Measurements from ENCODE around the gene ZBTB20. TPM values are rescaled to one million over a fixed set of nuclear protein-coding genes. Genes with fewer than 3 reads are reported as not detected.
A peak's percentile ranks its signal among the peaks of the same experiment; 100 is the strongest.

The ZBTB20 gene
- total RNA-seq, 1 experiment from 2014 or later: 0.62 TPM

- peak; percentile 13 for DNase-seq
- no peak overlapping the region for H3K4me3 ChIP-seq (ENCODE audit: insufficient read depth, low read depth, low read length)
- H3K27me3 ChIP-seq (ENCODE audit: control insufficient read depth, insufficient read depth, low read length): peaks cover 10% of the 10 kb centered on the region
- no peaks in the 10 kb centered on the region for H3K36me3 ChIP-seq (replicated peaks; ENCODE audit: control insufficient read depth, insufficient read depth, low read length)
These were observed 244.4 kb downstream of the ZBTB20 start for GRCh38 chr3:114902691-114903101.

- H3K4me3 ChIP-seq (ENCODE audit: insufficient read depth, low read depth, low read length): no peak overlapping the region
- H3K36me3 ChIP-seq (replicated peaks; ENCODE audit: control insufficient read depth, insufficient read depth, low read length): no peaks in the 10 kb centered on the region
- no peak for DNase-seq
- H3K27me3 ChIP-seq (ENCODE audit: control insufficient read depth, insufficient read depth, low read length): peaks cover 10% of the 10 kb centered on the region
These were observed 246.2 kb downstream of the ZBTB20 start for GRCh38 chr3:114900908-114901307.

- Histone ChIP-seq H3K27me3 (ENCODE audit: control insufficient read depth, insufficient read depth, low read length) (peaks cover 8% of the 10 kb centered on the region), H3K4me3 (ENCODE audit: insufficient read depth, low read depth, low read length) (no peak overlapping the region), H3K36me3 (replicated peaks; ENCODE audit: control insufficient read depth, insufficient read depth, low read length) (no peaks in the 10 kb centered on the region)
- no peak for DNase-seq
These were observed 247.7 kb downstream of the ZBTB20 start for GRCh38 chr3:114899186-114899931.

- Histone ChIP-seq H3K27me3 (ENCODE audit: control insufficient read depth, insufficient read depth, low read length) (peaks cover 2% of the 10 kb centered on the region), H3K36me3 (replicated peaks; ENCODE audit: control insufficient read depth, insufficient read depth, low read length) (no peaks in the 10 kb centered on the region), H3K4me3 (ENCODE audit: insufficient read depth, low read depth, low read length) (no peak overlapping the region)
- no peak for DNase-seq
These were observed 250.1 kb downstream of the ZBTB20 start for GRCh38 chr3:114896978-114897377.

- DNase-seq: no peak
These were observed 253.7 kb downstream of the ZBTB20 start for GRCh38 chr3:114893361-114893760.

GRCh38 chr3:114892880-114893279 lies 254.2 kb downstream of the ZBTB20 start:
- Histone ChIP-seq H3K4me3 (ENCODE audit: insufficient read depth, low read depth, low read length) (no peak overlapping the region), H3K27me3 (ENCODE audit: control insufficient read depth, insufficient read depth, low read length) (no peaks in the 10 kb centered on the region; the same call in 1 of the 2 replicates), H3K36me3 (replicated peaks; ENCODE audit: control insufficient read depth, insufficient read depth, low read length) (no peaks in the 10 kb centered on the region)
- DNase-seq: no peak

More at GRCh38 chr3:114893361-114893760, 253.7 kb downstream of the ZBTB20 start:
- Histone ChIP-seq H3K27me3 (ENCODE audit: control insufficient read depth, insufficient read depth, low read length) (no peaks in the 10 kb centered on the region; the same call in 1 of the 2 replicates), H3K36me3 (replicated peaks; ENCODE audit: control insufficient read depth, insufficient read depth, low read length) (no peaks in the 10 kb centered on the region), H3K4me3 (ENCODE audit: insufficient read depth, low read depth, low read length) (no peak overlapping the region)

- DNase-seq: no peak
- Histone ChIP-seq H3K36me3 (replicated peaks; ENCODE audit: control insufficient read depth, insufficient read depth, low read length) (no peaks in the 10 kb centered on the region), H3K4me3 (ENCODE audit: insufficient read depth, low read depth, low read length) (no peak overlapping the region), H3K27me3 (ENCODE audit: control insufficient read depth, insufficient read depth, low read length) (no peaks in the 10 kb centered on the region; the same call in 1 of the 2 replicates)
These were observed 254.8 kb downstream of the ZBTB20 start for GRCh38 chr3:114892131-114892879.

GRCh38 chr3:114887806-114888205 lies 259.3 kb downstream of the ZBTB20 start:
- Histone ChIP-seq H3K27me3 (ENCODE audit: control insufficient read depth, insufficient read depth, low read length) (no peaks in the 10 kb centered on the region), H3K36me3 (replicated peaks; ENCODE audit: control insufficient read depth, insufficient read depth, low read length) (no peaks in the 10 kb centered on the region), H3K4me3 (ENCODE audit: insufficient read depth, low read depth, low read length) (no peak overlapping the region)
- DNase-seq: no peak

GRCh38 chr3:114886905-114887304 lies 260.2 kb downstream of the ZBTB20 start:
- no peaks in the 10 kb centered on the region for H3K36me3 ChIP-seq (replicated peaks; ENCODE audit: control insufficient read depth, insufficient read depth, low read length)
- no peak overlapping the region for H3K4me3 ChIP-seq (ENCODE audit: insufficient read depth, low read depth, low read length)
- no peaks in the 10 kb centered on the region for H3K27me3 ChIP-seq (ENCODE audit: control insufficient read depth, insufficient read depth, low read length)
- DNase-seq: no peak

- DNase-seq: no peak
- Histone ChIP-seq H3K27me3 (ENCODE audit: control insufficient read depth, insufficient read depth, low read length) (no peaks in the 10 kb centered on the region), H3K4me3 (ENCODE audit: insufficient read depth, low read depth, low read length) (no peak overlapping the region), H3K36me3 (replicated peaks; ENCODE audit: control insufficient read depth, insufficient read depth, low read length) (no peaks in the 10 kb centered on the region)
These were observed 262.7 kb downstream of the ZBTB20 start for GRCh38 chr3:114884213-114884923.

GRCh38 chr3:114880078-114880477 lies 267.0 kb downstream of the ZBTB20 start:
- Histone ChIP-seq H3K4me3 (ENCODE audit: insufficient read depth, low read depth, low read length) (no peak overlapping the region), H3K27me3 (ENCODE audit: control insufficient read depth, insufficient read depth, low read length) (no peaks in the 10 kb centered on the region), H3K36me3 (replicated peaks; ENCODE audit: control insufficient read depth, insufficient read depth, low read length) (no peaks in the 10 kb centered on the region)
- DNase-seq: no peak

GRCh38 chr3:114879059-114880031 lies 267.7 kb downstream of the ZBTB20 start:
- Histone ChIP-seq H3K4me3 (ENCODE audit: insufficient read depth, low read depth, low read length) (no peak overlapping the region), H3K36me3 (replicated peaks; ENCODE audit: control insufficient read depth, insufficient read depth, low read length) (no peaks in the 10 kb centered on the region), H3K27me3 (ENCODE audit: control insufficient read depth, insufficient read depth, low read length) (no peaks in the 10 kb centered on the region)
- no peak for DNase-seq

GRCh38 chr3:114878114-114878839 lies 268.8 kb downstream of the ZBTB20 start:
- Histone ChIP-seq H3K27me3 (ENCODE audit: control insufficient read depth, insufficient read depth, low read length) (no peaks in the 10 kb centered on the region), H3K4me3 (ENCODE audit: insufficient read depth, low read depth, low read length) (no peak overlapping the region), H3K36me3 (replicated peaks; ENCODE audit: control insufficient read depth, insufficient read depth, low read length) (no peaks in the 10 kb centered on the region)
- DNase-seq: no peak
